Forelimb muscle (tissue), 1 donor: ENCODE results near the gene ADK. TPM values are rescaled to one million over a fixed set of nuclear protein-coding genes. Genes with fewer than 3 reads are reported as not detected.
"Not testable (repeated sequence)": the region's sequence is repeated elsewhere in the genome, so short reads cannot be mapped to it uniquely, and the experiment has no call there.

Experiments used
- DNase-seq: peaks from one replicate; pipeline ENCODE4 v3.0.0-alpha.2; 2013; ENCODE audit warnings: low read depth
- polyA plus RNA-seq: library from polyadenylated mRNA; unstranded; fragments of 120-200 nt; gene quantifications from one replicate; pipeline ENCODE4 v1.2.1, GENCODE V29; 2013; ENCODE audit not compliant: insufficient read length

The ADK gene
- polyA plus RNA-seq, 1 donor: 31.0 TPM

GRCh38 chr10:74300074-74300621 lies 149.1 kb downstream of the ADK start:
- not testable (repeated sequence) for DNase-seq

- DNase-seq: no peak
Measured at GRCh38 chr10:74300666-74301065, 149.6 kb downstream of the ADK start.

DNA sequence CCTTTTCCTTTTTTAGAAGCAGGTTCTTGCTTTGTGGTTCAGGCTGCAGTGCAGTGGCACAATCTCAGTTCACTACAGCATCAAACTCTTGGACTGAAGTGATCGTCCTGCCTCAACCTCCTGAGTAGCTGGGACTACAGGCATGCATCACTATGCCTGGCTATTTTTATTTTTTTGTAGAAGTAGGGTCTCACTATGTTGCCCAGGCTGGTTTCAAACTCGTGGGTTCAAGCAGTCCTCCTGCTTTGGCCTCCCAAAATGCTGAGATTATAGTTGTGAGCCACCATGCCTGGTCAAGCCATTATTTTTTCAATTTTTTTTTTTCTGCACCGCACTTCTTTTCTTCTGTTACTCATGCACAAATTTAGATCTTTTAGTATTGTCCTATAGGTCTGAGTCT lies 154.7 kb downstream of the ADK start:
- no peak for DNase-seq

GRCh38 chr10:74306227-74306982 lies 155.4 kb downstream of the ADK start:
- no peak for DNase-seq

DNA sequence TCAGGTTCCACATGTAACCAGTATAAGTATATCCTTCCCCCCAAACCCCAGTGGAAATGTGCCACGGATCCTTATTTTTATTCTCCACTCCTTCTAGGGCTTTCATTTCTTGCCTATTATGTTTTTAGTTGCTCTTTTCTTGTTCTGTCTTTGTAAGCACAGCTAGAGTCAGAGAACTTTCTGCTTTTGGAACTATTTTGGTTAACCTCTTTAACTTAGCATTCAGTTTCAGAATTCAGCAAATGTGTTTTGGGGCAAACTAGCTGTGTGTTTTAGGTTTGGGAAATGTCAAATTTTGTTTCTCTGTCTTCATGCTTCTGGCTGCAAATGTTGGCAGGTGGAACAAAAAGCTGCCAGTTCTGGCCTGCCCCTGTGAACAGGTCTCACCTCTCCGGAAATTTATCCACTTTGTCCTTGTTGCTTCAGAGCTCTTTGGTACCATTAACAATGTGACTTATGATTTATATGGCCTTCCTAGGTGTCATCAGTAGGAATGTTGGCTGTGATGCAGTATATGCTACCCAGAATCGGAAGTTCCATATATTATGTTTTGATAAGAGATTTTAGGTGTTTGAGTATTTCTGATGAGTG lies 156.1 kb downstream of the ADK start:
- no peak for DNase-seq

GRCh38 chr10:74310652-74311257 lies 159.7 kb downstream of the ADK start:
- DNase-seq: no peak

GRCh38 chr10:74314166-74314565 lies 163.1 kb downstream of the ADK start:
- DNase-seq: no peak

DNA sequence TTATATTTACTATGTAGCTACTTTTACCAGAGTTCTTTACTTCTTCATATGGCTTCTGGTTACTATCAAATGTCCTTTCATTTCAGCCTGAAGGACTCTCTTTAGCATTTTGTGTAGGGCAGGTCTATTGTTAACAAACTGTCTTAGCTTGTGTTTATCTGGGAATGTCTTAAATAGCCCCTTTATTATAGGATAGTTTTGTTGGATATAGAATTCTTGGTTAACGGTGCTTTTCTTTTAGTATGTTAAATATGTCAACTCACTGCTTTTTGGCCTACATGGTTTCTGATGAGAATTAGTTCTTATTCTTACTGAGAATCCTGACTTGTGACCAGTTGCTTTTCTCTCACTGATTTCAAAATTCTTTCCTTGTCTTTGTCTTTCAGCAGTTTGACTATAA lies 169.0 kb downstream of the ADK start:
- DNase-seq: no peak

GRCh38 chr10:74320717-74321116 lies 169.7 kb downstream of the ADK start:
- no peak for DNase-seq

- no peak for DNase-seq
Measured at GRCh38 chr10:74322141-74322540, 171.1 kb downstream of the ADK start.

DNA sequence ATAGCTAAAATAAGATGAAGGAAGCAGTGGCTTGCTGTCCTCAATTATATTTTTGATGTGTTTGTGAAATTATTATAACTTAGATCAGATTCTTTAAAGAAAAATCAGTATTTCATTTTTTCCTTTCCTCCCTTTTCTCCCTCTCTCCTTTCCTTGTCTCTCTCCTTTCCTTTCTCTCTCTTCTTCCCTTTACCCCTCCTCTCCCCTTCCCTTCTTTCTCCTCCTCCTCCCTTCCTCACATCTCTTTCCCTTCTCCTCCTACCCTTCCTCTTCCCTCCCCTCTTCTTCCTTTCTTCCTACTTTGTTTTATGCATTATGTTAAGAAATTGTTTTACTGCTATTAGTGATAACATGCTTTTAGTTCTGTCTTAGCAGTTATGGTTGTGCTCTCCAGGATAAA lies 171.5 kb downstream of the ADK start:
- DNase-seq: no peak

GRCh38 chr10:74328388-74328787 lies 177.4 kb downstream of the ADK start:
- no peak for DNase-seq

GRCh38 chr10:74329873-74330272 lies 178.9 kb downstream of the ADK start:
- no peak for DNase-seq

- no peak for DNase-seq
Measured at GRCh38 chr10:74330646-74331045, 179.6 kb downstream of the ADK start.

GRCh38 chr10:74332398-74332797 lies 181.4 kb downstream of the ADK start:
- DNase-seq: no peak

DNA sequence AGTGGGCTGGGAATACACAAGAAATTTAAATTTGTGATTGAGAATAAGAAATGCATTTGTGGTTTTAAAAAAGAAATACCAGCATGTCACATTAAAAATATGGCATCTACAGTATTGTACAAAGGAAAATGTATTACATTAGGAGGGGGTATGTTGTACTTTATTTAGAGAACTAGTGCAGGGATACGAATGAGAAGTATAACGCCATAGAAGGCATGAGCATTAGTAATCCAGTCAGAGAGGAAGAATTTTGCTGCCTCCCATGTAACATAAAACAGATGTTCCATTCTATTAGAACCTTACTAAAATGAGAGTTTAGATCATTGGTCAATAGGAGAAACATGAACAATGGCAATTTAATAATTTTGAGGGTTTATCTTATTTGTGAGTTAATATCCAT lies 182.2 kb downstream of the ADK start:
- no peak for DNase-seq

DNA sequence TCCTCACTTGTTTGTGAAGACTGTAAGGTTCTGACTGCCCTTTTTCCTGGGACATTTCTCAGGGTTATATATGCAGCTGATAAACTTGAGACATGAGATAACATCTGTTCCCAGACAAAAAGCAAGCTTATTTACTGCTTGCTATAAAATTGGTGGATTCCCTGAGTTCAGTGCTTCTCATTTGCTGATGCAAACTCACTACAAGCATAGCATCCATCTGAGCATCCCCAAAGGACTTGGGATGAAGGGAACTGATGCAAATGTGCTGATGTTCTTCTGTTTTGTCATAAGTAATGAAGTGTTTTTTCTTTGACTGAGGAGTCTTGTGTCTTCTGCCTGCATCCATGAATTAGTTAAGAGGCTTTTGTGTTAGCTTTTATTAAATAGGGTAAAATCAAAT lies 183.2 kb downstream of the ADK start:
- no peak for DNase-seq

GRCh38 chr10:74335501-74335900 lies 184.5 kb downstream of the ADK start:
- DNase-seq: no peak

- DNase-seq: no peak
Measured at GRCh38 chr10:74337330-74338016, 186.5 kb downstream of the ADK start.

GRCh38 chr10:74342991-74343390 lies 192.0 kb downstream of the ADK start:
- DNase-seq: no peak

DNA sequence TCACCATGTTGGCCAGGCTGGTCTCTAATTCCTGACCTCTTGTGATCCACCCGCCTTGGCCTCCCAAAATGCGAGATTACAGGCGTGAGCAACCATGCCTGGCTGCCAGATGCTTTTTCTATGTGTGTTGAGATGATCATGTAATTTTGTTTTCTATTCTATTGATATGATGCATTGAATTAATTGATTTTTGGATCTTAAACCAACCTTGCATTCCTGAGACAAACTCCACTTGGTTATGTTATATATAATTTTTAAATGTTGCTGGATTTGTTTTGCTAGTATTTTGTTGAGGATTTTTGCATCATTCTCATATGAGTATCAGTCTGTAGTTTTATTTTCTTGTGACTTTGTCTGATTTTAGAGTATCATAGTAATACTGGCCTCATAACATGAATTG lies 192.8 kb downstream of the ADK start:
- no peak for DNase-seq

DNA sequence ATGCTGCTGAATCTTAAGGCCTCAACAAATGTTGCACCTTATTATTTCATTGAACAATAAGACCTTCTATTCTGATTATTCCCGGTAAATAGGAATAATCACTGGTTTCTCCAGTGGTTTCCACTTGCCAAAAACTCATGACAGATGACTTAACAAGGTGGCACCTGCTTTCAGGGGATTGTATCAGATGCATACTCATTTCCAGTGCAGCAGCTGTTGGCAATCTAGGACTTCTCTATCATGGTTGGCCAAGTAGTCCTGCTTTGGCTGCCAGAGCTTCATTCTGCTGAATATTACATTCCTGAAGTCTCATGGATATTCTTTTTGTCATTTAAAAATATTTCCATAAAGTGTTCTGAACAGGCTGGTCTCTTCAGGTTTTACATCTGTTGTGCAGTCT lies 193.3 kb downstream of the ADK start:
- no peak for DNase-seq
